GM23338 (cell line): ENCODE data around the gene IGLL5. TPM values are rescaled to one million over a fixed set of nuclear protein-coding genes. Genes with fewer than 3 reads are reported as not detected.

Experiments used
- ATAC-seq: fragments of 200-7000 bp; cut with Tn5 transposase; 3 replicates; pipeline ENCODE4 v1.9.1; 2020
- DNase-seq: peaks from one replicate; pipeline ENCODE4 v3.0.0-alpha.2; 2015; ENCODE audit warnings: low spot score
- H2AFZ ChIP-seq: fragments of 200-600 bp; sonication (generic); 2 replicates; pipeline ENCODE4 v1.8.0; 2016; ENCODE audit warnings: antibody characterized with exemption, mild to moderate bottlenecking, moderate library complexity
- H3F3A ChIP-seq: fragments of 200-600 bp; sonication (generic); replicated peaks from 2 replicates; pipeline ENCODE4 v1.8.0; 2017; ENCODE audit warnings: antibody characterized with exemption, mixed run types, low read depth
- H3K27ac ChIP-seq: fragments of 200-600 bp; sonication (generic); 2 replicates; pipeline ENCODE4 v1.6.1; 2016; ENCODE audit warnings: low read depth
- H3K27me3 ChIP-seq: fragments of 200-600 bp; sonication (generic); 2 replicates; pipeline ENCODE4 v1.8.0; 2016; ENCODE audit warnings: mild to moderate bottlenecking, mixed run types, moderate library complexity; ENCODE audit not compliant: insufficient read depth
- H3K36me3 ChIP-seq: fragments of 200-600 bp; sonication (generic); 2 replicates; pipeline ENCODE4 v1.8.0; 2016; ENCODE audit warnings: mild to moderate bottlenecking; ENCODE audit not compliant: insufficient read depth
- H3K4me1 ChIP-seq: fragments of 200-600 bp; sonication (generic); 2 replicates; pipeline ENCODE4 v1.8.0; 2016; ENCODE audit warnings: mild to moderate bottlenecking, moderate library complexity; ENCODE audit not compliant: insufficient read depth
- H3K4me2 ChIP-seq: fragments of 200-600 bp; sonication (generic); 2 replicates; pipeline ENCODE4 v1.7.1; 2017; ENCODE audit warnings: mixed run types
- H3K4me3 ChIP-seq: fragments of 200-600 bp; sonication (generic); 2 replicates; pipeline ENCODE4 v1.6.1; 2016; ENCODE audit warnings: mixed run types
- H3K79me2 ChIP-seq: fragments of 200-600 bp; sonication (generic); replicated peaks from 2 replicates; pipeline ENCODE4 v1.8.0; 2017; ENCODE audit warnings: mild to moderate bottlenecking; ENCODE audit not compliant: insufficient read depth
- H3K9me2 ChIP-seq: fragments of 200-600 bp; sonication (generic); 2 replicates; pipeline ENCODE4 v1.8.0; 2017; ENCODE audit not compliant: insufficient read depth
- H4K20me1 ChIP-seq: fragments of 200-600 bp; sonication (generic); replicated peaks from 2 replicates; pipeline ENCODE4 v1.8.0; 2017; ENCODE audit warnings: mild to moderate bottlenecking; ENCODE audit not compliant: insufficient read depth
- H3K27ac Mint-ChIP-seq: 2 replicates; pipeline ENCODE4 v1.8.0; 2020; ENCODE audit warnings: inconsistent platforms, mild to moderate bottlenecking, moderate library complexity, mixed read lengths
- H3K27me3 Mint-ChIP-seq: 3 replicates; pipeline ENCODE4 v1.8.0; 2022; ENCODE audit warnings: low read depth, mild to moderate bottlenecking, moderate library complexity, mixed read lengths, inconsistent platforms; ENCODE audit not compliant: insufficient read depth, poor library complexity
- H3K36me3 Mint-ChIP-seq: 3 replicates; pipeline ENCODE4 v1.8.0; 2021; ENCODE audit warnings: low read depth, mild to moderate bottlenecking, inconsistent platforms, moderate library complexity, mixed read lengths
- H3K4me1 Mint-ChIP-seq: 3 replicates; pipeline ENCODE4 v1.8.0; 2020; ENCODE audit warnings: mild to moderate bottlenecking, inconsistent platforms, mixed read lengths
- H3K4me3 Mint-ChIP-seq: 3 replicates; pipeline ENCODE4 v1.8.0; 2021; ENCODE audit warnings: moderate library complexity, mild to moderate bottlenecking, inconsistent platforms, mixed read lengths
- H3K9me3 Mint-ChIP-seq: 3 replicates; pipeline ENCODE4 v1.8.0; 2020; ENCODE audit warnings: moderate library complexity, mild to moderate bottlenecking, inconsistent platforms, mixed read lengths
- EZH2 ChIP-seq: fragments of 200-600 bp; sonication (generic); IDR thresholded peaks from one replicate; pipeline ENCODE4 v1.8.0; 2017; ENCODE audit warnings: antibody characterized with exemption, mild to moderate bottlenecking, low read depth; ENCODE audit not compliant: unreplicated experiment
- EZH2phosphoT487 ChIP-seq: fragments of 200-600 bp; sonication (generic); IDR thresholded peaks from one replicate; pipeline ENCODE4 v1.8.1; 2018; ENCODE audit warnings: antibody characterized with exemption; ENCODE audit not compliant: unreplicated experiment
- REST ChIP-seq: IDR thresholded peaks from one replicate; pipeline ENCODE4 v1.6.1; 2018; ENCODE audit warnings: antibody characterized with exemption; ENCODE audit not compliant: unreplicated experiment
- STAT1 ChIP-seq: IDR thresholded peaks from one replicate; pipeline ENCODE4 v1.6.1; 2016; ENCODE audit warnings: antibody characterized with exemption; ENCODE audit not compliant: unreplicated experiment
- ZNF114 ChIP-seq: fragments of 250-450 bp; sonication (Bioruptor Pico); IDR thresholded peaks from 2 replicates; pipeline ENCODE4 v1.5.0; 2020; ENCODE audit warnings: mild to moderate bottlenecking, moderate library complexity
- ZNF331 ChIP-seq: fragments of 250-450 bp; sonication (Bioruptor Pico); IDR thresholded peaks from 2 replicates; pipeline ENCODE4 v1.5.0; 2020; ENCODE audit warnings: low read depth, mild to moderate bottlenecking, moderate library complexity
- ZNF462 ChIP-seq: fragments of 250-450 bp; sonication (Bioruptor Pico); IDR thresholded peaks from 2 replicates; pipeline ENCODE4 v1.5.0; 2020; ENCODE audit warnings: mild to moderate bottlenecking, moderate library complexity
- polyA plus RNA-seq: library from polyadenylated mRNA; unstranded; fragments of >200 nt; fragmentation: Nextera tagmentation; extraction: Ambion mirVana; gene quantifications from 2 replicates; pipeline ENCODE4 v1.2.1, GENCODE V29; 2016
- total RNA-seq: library from RNA; depleted of rRNA; stranded (reverse); fragments of >200 nt; shearing (Covaris generic); gene quantifications from 2 replicates; pipeline ENCODE4 v1.2.3, GENCODE V29; 2014

The IGLL5 gene
- total and polyA plus RNA-seq, 2 experiments from 2014 or later, result not detected

- H3K27ac ChIP-seq, result no peak overlapping the region
- no peaks in the 10 kb centered on the region for H3K36me3 ChIP-seq
- TF ChIP-seq STAT1 (no peak), ZNF331 (CRISPR knock-in tag) (no peak), EZH2phosphoT487 (no peak), EZH2 (no peak), ZNF114 (CRISPR knock-in tag) (no peak), REST (no peak), ZNF462 (no peak)
- Mint-ChIP-seq H3K9me3 (peaks cover 6% of the 10 kb centered on the region; the same call in 2 of the 3 replicates), H3K36me3 (no peaks in the 10 kb centered on the region), H3K4me1 (no peaks in the 10 kb centered on the region; the same call in 2 of the 3 replicates), H3K4me3 (no peak overlapping the region), H3K27me3 (peaks cover 38% of the 10 kb centered on the region), H3K27ac (no peak overlapping the region)
- no peaks in the 10 kb centered on the region for H3K79me2 ChIP-seq
- H2AFZ ChIP-seq, result no peak overlapping the region
- H3K4me2 ChIP-seq, result no peak overlapping the region
- peaks cover 89% of the 10 kb centered on the region for H3K27me3 ChIP-seq
- H4K20me1 ChIP-seq, result no peaks in the 10 kb centered on the region
- 0 out of 2 replicates have a peak, but pooled peaks cover 2% of the 10 kb centered on the region for H3K9me2 ChIP-seq
- no peaks in the 10 kb centered on the region for H3K4me1 ChIP-seq
- H3F3A ChIP-seq, result no peaks in the 10 kb centered on the region
- DNase-seq (no peak), ATAC-seq (no peak)
- no peak overlapping the region for H3K4me3 ChIP-seq
Observed at GRCh38 chr22:22910272-22911240, 22.9 kb downstream of the IGLL5 start.
